Stimulated activated naive CD8-positive, alpha-beta T cell treated with anti-CD3 and anti-CD28 coated beads, Interleukin-15, Interleukin-2, amounts not matched to agents 100 ng/mL and 50 ng/mL, for 24 hours (primary cell): Measurements from ENCODE around the gene ATF6.

Experiments used
- H3K27ac Mint-ChIP-seq: one replicate; pipeline ENCODE4 v1.8.0; 2021; ENCODE audit warnings: mild to moderate bottlenecking, mixed read lengths
- H3K27me3 Mint-ChIP-seq: one replicate; pipeline ENCODE4 v1.8.0; 2021; ENCODE audit warnings: mixed read lengths
- H3K36me3 Mint-ChIP-seq: one replicate; pipeline ENCODE4 v1.8.0; 2021; ENCODE audit warnings: low read depth, mixed read lengths
- H3K4me1 Mint-ChIP-seq: one replicate; pipeline ENCODE4 v1.8.0; 2021; ENCODE audit warnings: low read depth, mixed read lengths
- H3K4me3 Mint-ChIP-seq: one replicate; pipeline ENCODE4 v1.8.0; 2021; ENCODE audit warnings: mild to moderate bottlenecking, mixed read lengths
- H3K9me3 Mint-ChIP-seq: one replicate; pipeline ENCODE4 v1.8.0; 2021; ENCODE audit warnings: mixed read lengths

Gene ATF6

GRCh38 chr1:161997152-161997551 is 231.0 kb downstream of the ATF6 start:
- H3K4me3 Mint-ChIP-seq, result no peak overlapping the region
- H3K36me3 Mint-ChIP-seq, result no peaks in the 10 kb centered on the region
- H3K27me3 Mint-ChIP-seq, result no peaks in the 10 kb centered on the region
- no peak overlapping the region for H3K27ac Mint-ChIP-seq
- no peaks in the 10 kb centered on the region for H3K9me3 Mint-ChIP-seq
- no peaks in the 10 kb centered on the region for H3K4me1 Mint-ChIP-seq

GRCh38 chr1:161998811-161999210 is 232.7 kb downstream of the ATF6 start:
- Mint-ChIP-seq H3K36me3 (no peaks in the 10 kb centered on the region), H3K4me3 (no peak overlapping the region), H3K27ac (no peak overlapping the region), H3K27me3 (no peaks in the 10 kb centered on the region), H3K4me1 (no peaks in the 10 kb centered on the region), H3K9me3 (no peaks in the 10 kb centered on the region)

- Mint-ChIP-seq H3K9me3 (no peaks in the 10 kb centered on the region), H3K4me3 (no peak overlapping the region), H3K4me1 (no peaks in the 10 kb centered on the region), H3K27me3 (no peaks in the 10 kb centered on the region), H3K27ac (no peak overlapping the region), H3K36me3 (no peaks in the 10 kb centered on the region)
Observed at GRCh38 chr1:161999301-162000052, 233.4 kb downstream of the ATF6 start.

- Mint-ChIP-seq H3K4me3 (no peak overlapping the region), H3K27ac (no peak overlapping the region), H3K36me3 (no peaks in the 10 kb centered on the region), H3K9me3 (no peaks in the 10 kb centered on the region), H3K4me1 (no peaks in the 10 kb centered on the region), H3K27me3 (peaks cover 5% of the 10 kb centered on the region)
Observed at GRCh38 chr1:162000053-162000420, 233.9 kb downstream of the ATF6 start.

- H3K36me3 Mint-ChIP-seq, result no peaks in the 10 kb centered on the region
- peaks cover 6% of the 10 kb centered on the region for H3K27me3 Mint-ChIP-seq
- no peaks in the 10 kb centered on the region for H3K4me1 Mint-ChIP-seq
- no peaks in the 10 kb centered on the region for H3K9me3 Mint-ChIP-seq
- no peak overlapping the region for H3K4me3 Mint-ChIP-seq
- no peak overlapping the region for H3K27ac Mint-ChIP-seq
Observed at GRCh38 chr1:162003061-162003829, 237.1 kb downstream of the ATF6 start.

- H3K4me3 Mint-ChIP-seq, result no peak overlapping the region
Observed at GRCh38 chr1:162003830-162004215, 237.7 kb downstream of the ATF6 start.

GRCh38 chr1:162004441-162004950 is 238.4 kb downstream of the ATF6 start:
- Mint-ChIP-seq H3K4me3 (no peak overlapping the region), H3K27me3 (peaks cover 6% of the 10 kb centered on the region), H3K27ac (no peak overlapping the region)

More at GRCh38 chr1:162003830-162004215, 237.7 kb downstream of the ATF6 start:
- H3K9me3 Mint-ChIP-seq, result no peaks in the 10 kb centered on the region
- no peak overlapping the region for H3K27ac Mint-ChIP-seq
- no peaks in the 10 kb centered on the region for H3K4me1 Mint-ChIP-seq
- no peaks in the 10 kb centered on the region for H3K36me3 Mint-ChIP-seq
- peaks cover 6% of the 10 kb centered on the region for H3K27me3 Mint-ChIP-seq

GRCh38 chr1:162006081-162006480 is 240.0 kb downstream of the ATF6 start:
- no peak overlapping the region for H3K27ac Mint-ChIP-seq
- H3K36me3 Mint-ChIP-seq, result no peaks in the 10 kb centered on the region
- H3K9me3 Mint-ChIP-seq, result no peaks in the 10 kb centered on the region
- peaks cover 6% of the 10 kb centered on the region for H3K27me3 Mint-ChIP-seq
- H3K4me1 Mint-ChIP-seq, result no peaks in the 10 kb centered on the region
- H3K4me3 Mint-ChIP-seq, result no peak overlapping the region

More at GRCh38 chr1:162004441-162004950, 238.4 kb downstream of the ATF6 start:
- no peaks in the 10 kb centered on the region for H3K9me3 Mint-ChIP-seq
- no peaks in the 10 kb centered on the region for H3K4me1 Mint-ChIP-seq
- H3K36me3 Mint-ChIP-seq, result no peaks in the 10 kb centered on the region

- H3K27me3 Mint-ChIP-seq, result peaks cover 6% of the 10 kb centered on the region
- H3K36me3 Mint-ChIP-seq, result no peaks in the 10 kb centered on the region
- H3K27ac Mint-ChIP-seq, result no peak overlapping the region
- no peaks in the 10 kb centered on the region for H3K4me1 Mint-ChIP-seq
- H3K4me3 Mint-ChIP-seq, result no peak overlapping the region
- no peaks in the 10 kb centered on the region for H3K9me3 Mint-ChIP-seq
Observed at GRCh38 chr1:162007466-162007865, 241.3 kb downstream of the ATF6 start.

- peaks cover 6% of the 10 kb centered on the region for H3K27me3 Mint-ChIP-seq
- no peak overlapping the region for H3K27ac Mint-ChIP-seq
- no peaks in the 10 kb centered on the region for H3K36me3 Mint-ChIP-seq
- no peak overlapping the region for H3K4me3 Mint-ChIP-seq
- peaks cover 5% of the 10 kb centered on the region for H3K9me3 Mint-ChIP-seq
- no peaks in the 10 kb centered on the region for H3K4me1 Mint-ChIP-seq
Observed at GRCh38 chr1:162008799-162009198, 242.7 kb downstream of the ATF6 start.

GRCh38 chr1:162009501-162010174 is 243.5 kb downstream of the ATF6 start:
- H3K36me3 Mint-ChIP-seq, result no peaks in the 10 kb centered on the region

GRCh38 chr1:162010175-162010506 is 244.0 kb downstream of the ATF6 start:
- Mint-ChIP-seq H3K9me3 (peaks cover 6% of the 10 kb centered on the region), H3K36me3 (no peaks in the 10 kb centered on the region), H3K4me3 (no peak overlapping the region), H3K27ac (no peak overlapping the region), H3K4me1 (no peaks in the 10 kb centered on the region), H3K27me3 (no peaks in the 10 kb centered on the region)

More at GRCh38 chr1:162009501-162010174, 243.5 kb downstream of the ATF6 start:
- Mint-ChIP-seq H3K27me3 (peaks cover 5% of the 10 kb centered on the region), H3K27ac (no peak overlapping the region), H3K9me3 (peaks cover 6% of the 10 kb centered on the region), H3K4me3 (no peak overlapping the region), H3K4me1 (no peaks in the 10 kb centered on the region)

GRCh38 chr1:162011337-162012012 is 245.4 kb downstream of the ATF6 start:
- Mint-ChIP-seq H3K4me1 (no peaks in the 10 kb centered on the region), H3K4me3 (no peak overlapping the region), H3K27me3 (no peaks in the 10 kb centered on the region), H3K9me3 (peaks cover 6% of the 10 kb centered on the region), H3K27ac (no peak overlapping the region), H3K36me3 (no peaks in the 10 kb centered on the region)

GRCh38 chr1:162013289-162013688 is 247.2 kb downstream of the ATF6 start:
- H3K27me3 Mint-ChIP-seq, result no peaks in the 10 kb centered on the region
- no peak overlapping the region for H3K27ac Mint-ChIP-seq
- H3K4me1 Mint-ChIP-seq, result no peaks in the 10 kb centered on the region
- no peak overlapping the region for H3K4me3 Mint-ChIP-seq
- peaks cover 6% of the 10 kb centered on the region for H3K9me3 Mint-ChIP-seq
- H3K36me3 Mint-ChIP-seq, result no peaks in the 10 kb centered on the region
